HG02759 (cell line): ENCODE data around the gene ZBP1.

Source experiments
- ATAC-seq: cut with Tn5 transposase; IDR thresholded peaks from one replicate; pipeline ENCODE4 v1.9.1; 2021; ENCODE audit warnings: mild to moderate bottlenecking, moderate library complexity; ENCODE audit not compliant: unreplicated experiment

Gene ZBP1

GRCh38 chr20:57588596-57588995 is 31.6 kb downstream of the ZBP1 start:
- no peak for ATAC-seq

DNA sequence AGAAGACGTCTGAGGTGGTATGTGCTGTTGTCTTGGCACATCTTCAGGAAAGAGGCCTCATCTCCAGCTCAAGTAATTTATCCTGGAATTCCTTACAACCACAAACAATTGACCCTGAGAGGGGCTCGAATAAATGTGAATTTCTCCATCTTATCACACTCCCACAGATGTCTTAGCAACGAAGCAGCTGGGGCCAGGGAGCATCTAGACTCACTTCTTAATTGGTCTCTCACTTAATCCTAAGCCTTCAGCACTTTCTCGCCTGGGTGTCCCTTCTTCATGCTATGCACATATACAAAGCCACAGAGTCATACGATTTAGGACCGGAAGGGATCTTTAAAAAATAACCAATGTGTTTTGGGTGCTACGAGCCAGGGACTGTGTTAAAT is 32.2 kb downstream of the ZBP1 start:
- no peak for ATAC-seq

- no peak for ATAC-seq
These were observed 32.8 kb downstream of the ZBP1 start for GRCh38 chr20:57587278-57587988.

DNA sequence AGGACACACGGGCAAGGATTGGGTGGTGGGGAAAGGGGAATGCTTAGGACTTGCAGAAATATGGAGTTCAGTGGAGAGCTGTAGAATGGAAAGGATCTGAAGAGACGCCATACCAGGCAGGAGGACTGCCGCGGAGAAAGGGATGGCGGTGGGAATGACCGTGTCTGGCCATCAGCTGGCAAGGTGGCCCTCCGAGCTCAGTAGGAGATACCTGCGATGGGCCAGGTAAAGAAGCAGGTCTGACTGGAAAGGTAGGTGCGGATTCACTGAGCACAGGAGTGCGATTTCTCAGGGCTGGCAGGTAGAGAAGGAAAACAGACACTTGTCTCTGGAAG is 33.3 kb downstream of the ZBP1 start:
- ATAC-seq: no peak

GRCh38 chr20:57586370-57586793 is 33.8 kb downstream of the ZBP1 start:
- ATAC-seq: no peak

- ATAC-seq: no peak
These were observed 34.6 kb downstream of the ZBP1 start for GRCh38 chr20:57585466-57586213.

GRCh38 chr20:57584768-57585461 is 35.3 kb downstream of the ZBP1 start:
- ATAC-seq: no peak

DNA sequence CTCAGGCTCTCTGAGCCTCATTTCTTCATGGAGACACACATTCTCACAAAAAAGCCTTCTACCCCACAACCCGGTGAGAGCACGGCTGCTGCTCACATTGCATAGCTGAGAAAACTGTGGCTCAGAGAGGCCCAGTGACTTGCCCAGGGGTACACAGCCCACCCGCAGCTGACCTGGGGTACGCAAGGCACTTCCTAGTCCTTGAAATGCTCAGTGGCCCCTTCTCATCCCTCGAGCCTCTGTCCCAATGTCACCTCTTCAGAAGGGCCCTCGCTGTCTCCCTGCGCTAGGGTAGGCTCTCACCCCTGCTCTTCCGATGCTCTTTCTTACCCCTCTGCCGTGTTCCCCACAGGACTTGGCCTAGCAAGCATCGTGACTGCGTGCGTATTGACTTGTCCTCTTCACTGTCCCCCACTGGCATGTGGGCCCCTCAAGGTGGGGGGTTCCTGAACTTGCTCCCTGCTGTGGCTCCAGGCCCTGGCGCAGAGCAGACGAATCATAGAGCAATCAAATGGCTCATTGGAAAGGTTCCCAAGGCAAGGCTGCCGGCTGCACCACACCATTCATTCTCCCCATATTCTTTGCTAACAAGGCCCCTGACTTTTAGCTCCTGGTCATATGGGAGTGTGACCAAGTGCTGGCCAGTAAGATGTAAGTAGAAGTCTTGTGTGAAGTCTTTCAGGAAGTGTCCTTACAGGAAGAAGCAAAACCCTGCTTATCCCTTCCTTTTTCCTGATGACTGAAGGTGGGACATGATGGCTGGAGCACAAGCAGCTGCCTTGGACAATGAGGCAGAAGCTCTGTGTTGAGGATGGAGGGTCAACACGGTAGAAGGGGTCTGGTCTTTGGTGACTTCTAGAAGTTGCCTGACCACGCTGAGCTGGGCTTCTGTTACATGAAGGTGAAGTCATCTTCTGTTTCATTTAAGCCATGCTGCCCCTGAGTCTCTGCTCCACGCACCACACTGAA is 36.7 kb downstream of the ZBP1 start:
- no peak for ATAC-seq

GRCh38 chr20:57582432-57583288 is 37.6 kb downstream of the ZBP1 start:
- no peak for ATAC-seq

DNA sequence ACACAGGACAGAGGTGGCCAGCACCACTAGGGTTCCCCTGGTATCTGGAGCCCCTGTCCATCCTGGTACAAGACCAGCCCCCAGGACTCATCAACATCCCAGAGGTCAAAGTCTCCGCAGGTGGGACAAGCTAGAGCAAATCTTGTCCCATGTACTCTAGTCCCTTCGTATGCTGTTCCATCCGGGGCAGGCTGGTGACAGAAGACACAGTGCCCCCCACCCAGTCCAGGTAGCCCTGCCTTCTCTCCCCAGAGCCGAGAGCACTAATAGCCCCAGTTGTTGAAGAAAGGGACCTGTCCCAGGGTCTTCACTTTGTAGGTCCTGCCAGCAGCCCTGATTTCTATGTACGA is 38.2 kb downstream of the ZBP1 start:
- no peak for ATAC-seq

DNA sequence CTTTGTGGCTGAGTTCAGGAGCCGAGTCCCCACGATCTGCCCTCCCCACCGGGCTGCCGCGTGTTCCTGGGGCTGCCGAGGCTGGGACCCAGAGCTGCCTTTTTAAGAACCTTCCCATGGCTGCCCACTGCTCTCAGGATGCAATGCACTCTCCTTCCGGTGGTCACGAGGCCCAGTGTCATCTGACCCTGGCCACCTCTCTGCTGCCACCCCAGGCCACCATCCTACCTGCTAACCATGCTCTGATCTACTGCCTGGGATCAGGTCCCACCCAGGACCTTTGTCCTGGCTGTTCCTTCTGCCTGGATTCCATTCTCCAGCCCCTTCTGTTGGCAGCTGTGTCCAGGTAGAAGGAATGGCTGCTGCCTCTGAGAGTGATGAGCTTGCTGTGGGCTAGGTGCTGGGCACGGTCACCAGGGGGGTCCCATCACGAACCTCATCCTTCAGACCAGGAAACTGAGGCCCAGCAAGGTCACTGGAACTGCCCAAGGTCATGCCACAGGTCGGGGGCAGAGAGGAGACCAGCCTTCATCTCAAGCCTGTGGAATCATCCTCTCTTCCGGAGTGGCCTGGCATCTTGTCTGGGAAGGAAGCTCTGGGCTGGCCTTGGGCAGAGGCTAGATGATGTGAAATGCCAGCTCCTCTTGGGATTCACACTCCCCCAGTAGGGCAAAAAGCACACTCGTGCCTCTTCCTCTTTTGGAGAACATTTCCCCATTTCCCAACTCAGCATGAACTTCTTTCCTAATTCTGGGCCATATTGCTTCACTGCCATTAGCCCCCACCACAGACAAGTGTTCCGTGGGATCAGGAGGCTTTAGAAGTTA is 38.8 kb downstream of the ZBP1 start:
- no peak for ATAC-seq

GRCh38 chr20:57580478-57581201 is 39.6 kb downstream of the ZBP1 start:
- no peak for ATAC-seq

- ATAC-seq: no peak
These were observed 40.3 kb downstream of the ZBP1 start for GRCh38 chr20:57579898-57580447.

DNA sequence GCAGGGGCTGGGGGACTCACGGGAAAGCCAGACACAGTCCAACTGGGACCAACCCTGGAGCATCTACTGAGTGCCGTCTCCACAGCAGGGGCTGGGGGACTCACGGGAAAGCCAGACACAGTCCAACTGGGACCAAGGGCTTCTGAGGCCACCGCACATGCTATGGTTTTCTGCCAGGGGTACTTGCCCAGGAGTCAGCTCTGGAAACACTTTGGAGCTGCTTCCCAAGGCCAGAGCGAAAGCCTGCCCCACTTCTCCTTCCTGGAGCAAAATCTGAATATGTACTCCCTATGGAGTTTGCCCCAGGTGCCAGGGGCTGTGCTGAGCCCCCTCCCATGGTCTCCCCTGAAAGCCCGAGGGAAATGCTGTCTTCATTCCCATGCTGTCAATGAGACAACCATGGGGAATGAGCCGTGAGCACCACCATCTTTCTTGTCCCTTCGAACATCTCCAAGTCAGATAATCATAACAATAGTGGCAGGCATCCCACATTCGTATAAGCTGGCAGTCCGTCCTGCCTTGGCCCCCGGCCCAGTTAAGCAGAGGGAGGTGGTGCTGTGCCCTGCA is 40.8 kb downstream of the ZBP1 start:
- no peak for ATAC-seq

- no peak for ATAC-seq
These were observed 41.6 kb downstream of the ZBP1 start for GRCh38 chr20:57578476-57579165.

- ATAC-seq: no peak
These were observed 42.3 kb downstream of the ZBP1 start for GRCh38 chr20:57577679-57578475.
